HG03565 (cell line): ENCODE measurements around the gene LGALS12.

ENCODE experiments used
- ATAC-seq: cut with Tn5 transposase; IDR thresholded peaks from one replicate; pipeline ENCODE4 v1.9.1; 2021; ENCODE audit warnings: mild to moderate bottlenecking, moderate library complexity; ENCODE audit not compliant: unreplicated experiment

LGALS12 gene

DNA sequence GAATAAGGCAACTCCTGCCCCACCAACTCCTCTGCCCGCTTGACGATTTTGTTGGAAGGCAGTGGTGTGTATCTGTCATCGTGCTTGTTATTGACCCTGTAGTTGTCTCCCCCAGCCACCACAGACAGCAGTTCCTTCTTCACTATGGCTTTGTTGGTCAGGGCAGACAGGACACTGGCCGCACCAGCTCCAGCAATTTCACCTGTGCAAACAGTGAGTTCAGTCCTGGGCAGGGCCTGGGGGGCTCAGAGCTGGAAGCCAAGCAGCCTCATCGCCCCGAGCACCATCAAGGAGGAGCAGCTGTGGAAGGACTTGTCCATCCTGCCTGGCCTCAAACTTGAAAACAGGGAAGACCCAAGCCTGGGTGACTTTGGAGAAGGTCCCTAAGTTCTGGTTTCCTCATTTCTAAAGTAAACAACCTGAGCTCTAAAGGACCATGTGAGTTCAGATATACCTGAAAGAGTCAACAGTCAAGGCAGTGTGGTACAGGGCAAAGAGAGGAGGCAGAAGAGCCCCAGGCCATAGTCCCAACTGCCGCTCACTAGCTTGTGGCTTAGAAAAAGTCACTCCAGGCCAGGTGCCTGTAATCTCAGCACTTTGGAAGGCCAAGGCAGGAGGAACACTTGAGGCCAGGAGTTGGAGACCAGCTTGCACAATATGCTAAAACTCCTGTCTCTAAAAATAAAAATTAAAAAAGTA, 52.7 kb downstream of the LGALS12 start:
- ATAC-seq, result no peak

DNA sequence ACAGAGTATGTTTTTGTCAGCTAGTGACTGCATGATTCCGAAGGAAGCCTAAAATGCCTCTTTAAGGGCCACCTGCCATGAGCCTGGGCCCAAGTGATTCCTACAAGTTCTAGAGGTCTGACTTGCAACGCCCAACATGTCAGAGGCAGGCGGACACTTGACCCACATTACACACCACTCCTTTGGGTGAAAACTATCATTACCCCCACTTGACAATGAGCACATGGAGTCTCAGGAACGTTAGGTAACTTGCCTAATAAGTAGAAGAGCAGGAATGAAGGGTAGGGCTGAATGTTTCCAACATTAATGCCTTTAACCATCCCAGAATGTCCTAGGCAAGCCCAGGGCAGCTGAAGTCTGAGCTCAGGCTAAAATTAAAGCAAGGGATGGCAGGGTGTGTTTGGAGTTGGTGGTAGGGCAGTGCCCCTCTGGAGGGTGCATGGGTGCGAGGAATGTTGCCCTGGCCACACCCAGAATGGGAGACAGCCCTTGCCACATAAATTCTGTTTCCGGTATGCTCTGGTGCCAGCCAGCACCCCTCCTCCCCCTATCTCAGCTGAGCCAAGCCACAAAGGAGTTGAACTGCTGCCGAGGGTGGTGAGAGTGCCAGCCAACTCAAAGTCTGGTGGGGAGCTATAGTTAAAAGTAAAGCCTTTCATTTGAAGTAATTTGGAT, 54.8 kb downstream of the LGALS12 start:
- ATAC-seq, result no peak

DNA sequence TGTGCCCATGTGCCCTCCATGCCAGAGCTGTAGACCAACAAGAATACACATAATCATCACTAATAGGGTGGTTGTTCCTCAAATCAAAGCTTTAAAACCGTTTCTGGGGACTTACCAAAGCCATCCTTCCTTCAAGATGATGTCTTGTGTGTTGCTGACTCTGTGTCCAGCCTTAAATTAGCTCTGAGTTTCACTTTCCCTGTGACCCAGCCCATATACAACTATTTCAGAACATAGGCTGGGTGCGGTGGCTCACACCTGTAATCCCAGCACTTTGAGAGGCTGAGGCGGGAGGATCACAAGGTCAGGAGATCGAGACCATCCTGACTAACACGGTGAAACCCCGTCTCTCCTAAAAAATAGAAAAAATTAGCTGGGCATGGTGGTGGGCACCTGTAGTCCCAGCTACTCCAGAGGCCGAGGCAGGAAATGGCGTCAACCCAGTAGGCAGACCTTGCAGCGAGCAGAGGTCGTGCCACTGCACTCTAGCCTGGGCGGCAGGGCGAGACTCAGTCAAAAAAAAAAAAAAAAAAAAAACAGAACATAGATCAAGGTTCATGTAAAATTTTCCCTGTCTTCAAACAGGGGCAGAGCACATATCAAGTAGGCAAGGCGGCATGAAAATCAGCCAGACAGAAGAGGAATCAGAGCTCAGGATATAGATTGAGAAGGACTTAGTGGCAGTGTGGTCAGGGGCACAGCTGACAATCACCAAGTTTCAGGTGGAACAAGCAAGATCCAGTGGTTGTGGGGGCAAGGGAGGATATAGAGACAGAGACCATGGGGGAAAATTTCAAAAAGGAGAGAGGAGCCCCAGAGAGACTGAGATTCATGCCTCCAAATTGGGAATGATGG, 57.5 kb downstream of the LGALS12 start, which contains the start of gene PLAAT2:
Gene PLAAT2, minus strand, starts transcription at position 179 of the 855 bp plus-strand sequence. Its CDS starts 55 bp downstream, at position 124.
- ATAC-seq, result no peak

DNA sequence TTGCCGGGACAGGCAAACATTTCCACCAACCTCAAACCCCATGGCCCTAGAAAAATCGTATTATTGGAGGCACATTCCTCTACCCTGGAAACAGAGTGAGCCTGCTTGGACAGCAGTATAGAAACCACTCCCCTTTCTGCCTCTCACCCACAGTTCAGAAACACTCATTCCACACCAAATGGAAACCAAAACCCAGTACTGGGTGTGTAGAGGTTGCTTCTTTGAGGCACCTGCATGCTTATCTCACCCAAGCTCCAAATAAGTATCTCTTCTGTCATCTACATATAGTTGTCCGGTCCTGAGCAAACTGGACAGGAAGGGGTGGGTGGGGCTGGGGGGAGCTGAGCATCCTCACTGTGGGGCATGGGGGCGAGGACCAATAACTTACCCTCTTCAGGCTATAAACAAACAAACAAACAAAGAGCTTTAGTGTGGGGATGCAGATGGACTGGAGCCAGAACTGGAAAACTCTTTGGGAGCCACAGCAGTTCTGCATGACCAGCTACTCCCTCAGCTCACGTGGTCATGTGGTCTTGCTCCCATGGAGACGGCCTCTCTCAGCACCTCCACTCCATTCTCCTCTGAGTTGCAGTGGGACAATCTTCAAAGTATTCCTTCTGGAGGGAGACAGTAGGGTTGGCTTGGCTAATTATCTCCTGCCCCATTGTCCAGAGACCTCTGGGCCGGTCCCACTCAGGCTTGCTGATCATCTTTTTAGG, 58.3 kb downstream of the LGALS12 start:
- peak; percentile 62 for ATAC-seq

DNA sequence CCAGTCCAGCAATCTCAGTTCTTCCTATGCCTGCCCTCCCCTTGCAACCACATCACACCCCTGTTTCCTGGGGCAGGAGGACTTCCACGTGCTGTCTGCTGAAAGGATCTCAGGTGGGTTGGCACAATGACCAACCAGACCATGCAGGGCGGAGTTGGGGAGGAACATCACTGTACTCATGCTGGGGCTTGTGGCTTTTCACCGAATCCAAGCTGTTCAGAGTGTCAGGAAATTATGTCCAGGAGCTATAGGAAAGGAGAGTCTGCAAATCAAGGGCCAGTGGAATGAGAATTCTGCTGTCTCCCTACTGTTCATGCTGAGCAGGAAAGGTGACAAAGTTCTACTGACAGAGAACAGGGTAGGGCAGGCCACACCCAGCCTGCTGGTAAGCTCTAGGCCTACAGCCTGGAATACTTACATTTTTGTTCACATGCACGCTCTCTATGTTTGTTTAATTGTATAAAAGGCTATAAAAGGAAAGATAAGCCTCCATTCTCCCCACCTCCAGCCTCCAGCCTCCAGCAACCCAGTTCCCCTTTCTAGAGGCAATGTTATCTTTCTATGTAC, 59.0 kb downstream of the LGALS12 start:
- ATAC-seq, result no peak
